ENCODE results near the gene CLNK.
"Not testable (repeated sequence)": the region's sequence is repeated elsewhere in the genome, so short reads cannot be mapped to it uniquely, and the experiment has no call there.

Gene CLNK

DNA sequence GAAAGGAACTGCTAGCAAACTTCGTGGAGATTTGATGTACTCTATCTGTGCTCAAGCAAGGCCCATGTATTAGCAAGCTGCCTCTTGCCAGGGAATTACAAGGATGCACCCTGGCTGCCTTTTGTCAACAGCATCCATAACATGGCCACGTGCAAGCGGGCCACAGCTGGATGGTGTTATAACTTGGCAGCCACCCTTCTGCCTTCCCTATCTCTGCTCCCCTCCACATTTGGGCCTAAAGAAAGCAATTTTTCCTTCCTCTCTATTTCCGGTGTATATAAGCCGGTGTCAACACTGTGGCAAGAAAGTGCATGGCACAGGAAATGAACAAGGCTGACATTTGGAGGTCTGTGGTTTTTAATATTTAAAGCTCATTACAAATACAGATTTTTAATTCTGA, 94.8 kb downstream of the CLNK start:
- DNase-seq (ENCODE audit: low read depth), result no peak
- H3K4me3 ChIP-seq (ENCODE audit: low read depth, low read length), result no peak overlapping the region

DNA sequence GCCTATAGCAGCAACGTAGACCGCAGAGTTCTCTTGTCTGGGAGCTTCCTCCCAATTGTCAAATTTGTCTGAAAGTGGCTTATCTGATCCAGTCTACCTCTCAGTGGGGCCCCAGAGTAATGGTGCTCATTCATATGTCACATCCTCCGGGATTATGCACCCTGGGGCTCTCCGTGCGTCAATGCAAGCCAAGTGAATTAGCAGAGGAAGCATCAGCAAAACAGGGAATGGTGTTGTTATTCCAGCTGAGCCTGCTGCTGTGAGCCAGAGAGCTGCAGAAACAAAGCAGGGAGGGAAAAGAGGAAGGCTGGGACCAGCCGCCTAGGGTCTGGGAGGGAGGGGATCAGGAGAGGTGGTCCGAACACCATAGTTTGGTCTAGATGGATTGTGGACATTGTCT, 95.2 kb downstream of the CLNK start:
- no peak overlapping the region for H3K4me3 ChIP-seq (ENCODE audit: low read depth, low read length)
- no peak for DNase-seq (ENCODE audit: low read depth)

DNA sequence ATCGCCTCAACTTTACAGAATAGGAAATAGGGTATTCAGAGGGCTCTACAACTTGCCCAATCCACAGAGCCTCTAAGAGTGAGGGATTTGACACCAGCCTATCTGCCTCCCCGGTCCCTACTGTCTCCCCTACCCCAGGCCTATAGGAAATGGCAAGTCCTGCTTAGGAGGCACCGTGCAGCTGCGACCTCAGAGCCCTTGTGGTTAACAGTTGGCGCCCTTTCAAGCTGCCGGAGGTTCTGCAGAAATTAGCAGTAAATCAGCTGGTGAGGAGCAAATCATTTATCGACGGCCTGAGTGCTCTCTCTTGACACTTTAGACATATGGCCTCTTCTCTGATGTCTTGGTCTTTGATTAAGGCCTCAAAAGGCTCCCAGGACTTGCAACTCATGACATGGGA, 96.9 kb downstream of the CLNK start:
- DNase-seq (ENCODE audit: low read depth), result no peak

DNA sequence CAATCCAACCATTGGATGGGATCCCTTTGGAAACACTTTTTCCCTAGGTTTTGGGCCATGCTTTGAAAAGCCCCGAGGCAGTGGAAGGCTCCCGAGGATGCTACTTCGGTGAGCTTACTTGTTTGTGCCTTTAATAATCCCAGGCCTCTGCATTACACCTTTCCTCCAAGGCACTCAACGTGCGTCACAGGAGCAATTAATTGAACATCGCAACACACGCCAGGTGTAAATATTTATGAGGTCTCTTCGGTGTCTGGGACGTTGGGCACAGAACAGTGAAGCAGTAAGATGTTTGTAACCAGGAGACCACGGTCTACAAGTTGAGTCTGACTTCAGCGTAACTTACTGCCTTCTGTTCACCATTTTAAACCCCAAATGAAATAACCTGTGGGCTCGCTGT, 97.3 kb downstream of the CLNK start:
- DNase-seq (ENCODE audit: low read depth), result no peak

More for the DNA sequence above, 96.9 kb downstream of the CLNK start:
- no peak overlapping the region for H3K4me3 ChIP-seq (ENCODE audit: low read depth, low read length)

DNA sequence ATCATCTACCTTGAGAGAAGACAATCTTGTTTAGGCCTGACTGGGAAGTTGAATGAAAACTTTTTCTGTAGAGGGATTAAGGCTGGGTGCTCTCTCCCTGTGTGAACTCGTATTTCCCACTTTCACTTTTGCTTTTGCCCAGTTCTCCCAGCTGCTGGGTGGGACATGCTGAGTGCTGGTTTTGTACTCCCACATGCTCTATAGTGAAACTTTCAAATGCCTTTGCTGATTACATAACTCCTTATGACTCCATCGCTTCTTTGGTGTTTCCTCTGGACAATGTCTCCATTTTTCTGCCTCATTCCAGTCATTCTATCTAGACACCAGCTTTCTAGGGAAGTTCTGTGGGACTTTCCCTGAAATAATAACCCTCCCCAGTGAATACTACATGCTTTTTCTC, 100.5 kb downstream of the CLNK start:
- peak; percentile 64 for DNase-seq (ENCODE audit: low read depth)
- no peak overlapping the region for H3K4me3 ChIP-seq (ENCODE audit: low read depth, low read length)

More for the DNA sequence above, 97.3 kb downstream of the CLNK start:
- H3K4me3 ChIP-seq (ENCODE audit: low read depth, low read length), result no peak overlapping the region

DNA sequence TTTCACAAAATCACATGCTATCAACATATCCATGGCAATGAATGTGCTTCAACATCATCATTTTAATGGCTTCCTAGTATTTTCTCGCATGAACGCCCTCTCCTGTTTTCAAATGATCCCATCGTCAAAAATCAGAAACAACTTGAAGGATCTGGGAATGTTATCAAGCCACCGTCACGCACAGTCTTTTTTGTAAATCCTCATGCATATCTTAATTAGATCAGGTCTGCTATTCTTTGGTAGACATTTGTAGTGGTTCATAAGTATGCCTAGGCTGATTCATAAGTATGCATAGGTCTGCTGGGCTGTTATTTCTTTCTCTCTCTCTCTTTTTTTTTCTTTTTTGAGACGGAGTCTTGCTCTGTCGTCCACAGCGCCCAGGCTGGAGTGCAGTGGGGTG, 101.6 kb downstream of the CLNK start:
- DNase-seq (ENCODE audit: low read depth), result no peak
- no peak overlapping the region for H3K4me3 ChIP-seq (ENCODE audit: low read depth, low read length)

DNA sequence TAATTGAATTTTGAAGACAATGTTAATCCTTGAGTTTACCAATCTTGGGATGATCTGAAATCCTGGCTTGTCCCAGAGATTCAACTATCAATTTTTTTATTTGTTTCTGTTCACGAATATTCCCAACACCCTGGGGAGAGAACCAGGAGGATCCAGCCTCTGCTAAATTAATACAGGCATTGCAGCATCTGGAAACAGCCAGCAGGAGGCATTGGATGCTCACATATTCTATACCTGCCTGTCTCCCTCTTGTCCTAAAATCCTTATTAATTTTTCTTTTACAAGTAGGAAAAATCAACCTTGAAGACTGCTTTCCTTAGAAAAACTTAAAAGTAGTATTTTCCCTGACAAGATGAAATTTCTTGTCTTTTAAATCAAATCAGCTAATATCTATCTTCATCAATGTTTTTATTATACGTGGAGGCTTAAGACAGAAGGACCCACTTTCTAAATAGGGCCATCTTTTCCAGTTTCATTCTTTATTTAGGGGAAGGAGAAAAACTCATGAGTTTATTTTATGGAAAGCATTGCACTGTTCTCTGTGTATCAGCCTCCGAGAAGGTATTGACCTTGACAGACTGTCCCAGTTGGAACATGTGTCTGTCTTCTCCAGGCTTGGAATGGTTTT, 102.4 kb downstream of the CLNK start:
- H3K4me3 ChIP-seq (ENCODE audit: low read depth, low read length), result no peak overlapping the region
- no peak for DNase-seq (ENCODE audit: low read depth)

DNA sequence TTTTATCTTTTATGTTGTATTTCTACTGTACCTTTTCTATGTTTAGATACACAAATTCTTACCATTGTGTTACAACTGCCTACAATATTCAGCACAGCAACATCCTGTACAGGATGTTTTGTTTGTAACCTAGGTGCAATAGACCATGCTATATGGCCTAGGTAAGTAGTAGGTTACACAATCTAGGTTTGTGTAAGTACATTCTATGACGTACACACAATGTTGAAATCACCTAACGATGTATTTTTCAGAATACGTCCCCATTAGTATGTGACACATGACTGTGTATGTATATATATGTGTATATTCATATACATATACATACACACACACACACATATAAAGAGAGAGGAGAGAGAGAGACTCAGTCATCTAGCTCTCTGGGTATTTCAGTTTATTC, 103.5 kb downstream of the CLNK start:
- no peak for DNase-seq (ENCODE audit: low read depth)

DNA sequence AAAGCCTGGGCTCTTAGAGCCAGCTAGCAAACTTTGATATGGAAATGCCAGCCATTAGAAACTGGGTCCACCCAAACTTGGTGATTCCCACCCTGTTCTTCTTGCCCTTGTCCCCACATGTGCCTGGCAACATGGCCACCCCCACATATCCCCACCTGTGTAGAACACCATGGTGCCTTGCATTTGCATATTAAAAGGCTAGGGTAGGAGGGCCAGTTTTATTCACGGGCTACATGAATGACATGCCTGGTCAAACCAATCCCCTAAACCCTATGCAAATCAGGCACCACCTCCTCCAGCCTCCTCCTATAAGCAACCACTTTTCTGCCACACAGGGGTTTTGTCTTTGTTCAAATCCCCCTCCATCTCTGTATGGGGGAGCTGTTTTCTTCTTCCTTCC, 104.9 kb downstream of the CLNK start:
- no peak for DNase-seq (ENCODE audit: low read depth)
- no peak overlapping the region for H3K4me3 ChIP-seq (ENCODE audit: low read depth, low read length)

More for the DNA sequence above, 103.5 kb downstream of the CLNK start:
- no peak overlapping the region for H3K4me3 ChIP-seq (ENCODE audit: low read depth, low read length)

DNA sequence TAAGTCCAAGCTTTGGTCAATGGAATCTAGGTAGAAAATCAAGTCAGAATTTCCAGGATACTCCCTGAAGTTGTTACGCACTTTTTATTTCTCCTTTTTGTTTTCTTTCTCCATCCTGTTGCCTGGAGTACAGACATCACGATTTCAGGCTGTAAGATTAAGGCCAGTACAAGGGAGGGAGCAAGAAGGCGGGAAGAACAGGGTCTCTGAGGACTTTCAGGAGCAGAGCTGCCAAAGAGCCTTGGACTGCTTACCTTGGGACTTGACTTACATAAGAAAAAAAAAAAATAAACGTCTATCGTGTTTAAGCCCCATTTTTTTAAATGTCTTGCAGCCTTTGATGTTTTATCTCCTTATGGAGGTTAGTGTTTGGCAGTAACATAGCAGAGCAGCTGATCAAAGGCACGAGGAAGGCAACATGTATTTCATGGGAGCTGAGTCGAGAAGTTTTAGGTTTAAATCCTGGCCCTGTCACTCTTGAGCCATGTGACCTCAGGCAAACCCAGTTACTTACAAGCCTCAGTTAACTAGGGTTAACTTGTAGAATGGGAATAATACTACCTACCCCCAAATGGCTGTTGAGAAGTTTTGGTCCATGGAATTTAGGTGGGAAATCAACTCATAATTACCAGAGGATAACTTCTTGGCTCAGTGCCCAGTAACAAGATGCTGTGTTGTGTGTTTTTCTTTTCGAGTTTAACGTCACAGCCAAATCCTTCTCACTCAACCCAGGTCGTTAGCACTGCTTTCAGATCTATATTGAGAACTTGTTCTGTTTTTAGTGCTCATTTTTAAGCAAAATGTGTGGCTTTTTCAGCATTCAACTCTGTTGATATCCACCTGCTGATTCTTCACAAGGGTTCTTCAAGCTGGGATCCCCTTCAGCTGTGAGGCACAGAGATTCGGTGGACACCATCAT, 106.8 kb downstream of the CLNK start:
- H3K4me3 ChIP-seq (ENCODE audit: low read depth, low read length), result no peak overlapping the region
- DNase-seq (ENCODE audit: low read depth), result no peak

DNA sequence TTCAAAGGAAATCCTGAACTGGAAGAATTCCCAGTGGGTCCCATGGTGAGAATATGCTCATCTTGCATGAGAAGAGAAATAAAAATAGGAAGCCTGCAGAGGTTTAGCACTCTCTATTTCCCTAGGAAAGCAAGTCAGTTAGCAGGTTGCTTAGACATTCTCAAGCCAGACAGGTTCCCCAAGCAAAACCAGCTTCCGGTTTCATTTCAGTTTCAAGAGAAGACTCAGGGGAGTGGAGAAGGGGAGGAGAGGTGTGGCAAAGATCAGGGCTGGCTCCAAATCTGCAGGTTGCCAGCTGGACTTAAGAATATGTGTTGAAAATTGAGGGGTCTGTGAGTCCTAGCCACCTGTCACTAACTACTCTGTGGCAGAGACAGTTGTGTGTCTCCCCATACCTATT, 107.5 kb downstream of the CLNK start:
- no peak overlapping the region for H3K4me3 ChIP-seq (ENCODE audit: low read depth, low read length)
- DNase-seq (ENCODE audit: low read depth), result no peak

DNA sequence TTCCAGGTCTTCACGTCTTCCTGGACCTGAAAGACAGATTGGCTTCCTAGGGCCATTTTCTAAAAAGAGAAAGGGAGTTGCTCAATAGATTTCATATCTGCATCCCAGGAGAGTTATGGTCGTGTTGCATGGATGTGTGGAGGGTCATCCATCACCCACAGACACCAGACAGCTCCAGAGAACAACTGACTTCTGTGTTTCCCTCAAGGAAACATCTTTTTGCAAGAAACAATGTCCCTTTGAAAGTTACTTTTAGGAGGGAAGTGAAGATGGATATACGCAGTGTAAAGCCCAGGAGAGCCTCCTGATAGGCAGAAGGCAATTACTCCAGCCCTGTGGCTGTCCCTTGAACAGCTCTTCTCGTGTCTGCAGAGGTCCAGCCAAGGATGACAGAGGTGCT, 108.3 kb downstream of the CLNK start:
- no peak for DNase-seq (ENCODE audit: low read depth)
- no peak overlapping the region for H3K4me3 ChIP-seq (ENCODE audit: low read depth, low read length)

DNA sequence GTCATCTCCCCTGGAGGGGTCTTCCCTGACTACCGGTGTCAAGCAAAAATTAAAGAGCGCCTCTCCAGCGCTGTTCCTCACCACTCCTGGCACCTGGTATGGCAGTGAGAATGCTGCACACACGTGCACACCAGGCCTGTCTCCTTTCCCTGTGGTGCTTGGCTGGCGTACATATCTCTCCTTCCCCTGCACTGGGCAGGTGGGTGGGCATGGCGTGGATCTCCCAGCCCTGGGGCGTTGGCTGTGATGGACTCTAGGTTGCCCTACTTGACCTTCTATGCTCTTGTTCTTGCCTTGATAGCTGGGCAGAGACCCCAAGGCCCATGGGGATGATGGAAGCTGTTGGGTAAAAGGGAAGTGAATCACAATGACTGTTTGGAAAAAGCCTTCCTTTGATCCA, 109.2 kb downstream of the CLNK start:
- DNase-seq (ENCODE audit: low read depth), result no peak
- H3K4me3 ChIP-seq (ENCODE audit: low read depth, low read length), result no peak overlapping the region

DNA sequence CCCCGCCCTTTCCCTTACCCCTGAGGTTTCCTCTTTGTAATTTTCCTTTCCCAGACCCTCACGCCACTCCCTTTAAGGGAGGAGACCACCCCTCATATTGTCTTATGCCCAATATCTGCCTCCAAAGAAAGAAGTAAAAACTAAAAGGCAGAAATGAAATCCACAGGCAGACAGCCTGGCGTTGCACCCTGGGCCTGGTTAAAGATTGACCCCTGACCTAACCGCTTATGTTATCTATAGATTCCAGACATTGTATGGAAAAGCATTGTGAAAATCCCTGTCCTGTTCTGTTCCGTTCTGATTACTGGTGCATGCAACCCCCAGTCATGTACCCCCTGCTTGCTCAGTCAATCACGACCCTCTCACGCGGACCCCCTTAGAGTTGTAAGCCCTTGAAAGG, 110.0 kb downstream of the CLNK start:
- not testable (repeated sequence) for H3K4me3 ChIP-seq (ENCODE audit: low read depth, low read length); DNase-seq (ENCODE audit: low read depth)

DNA sequence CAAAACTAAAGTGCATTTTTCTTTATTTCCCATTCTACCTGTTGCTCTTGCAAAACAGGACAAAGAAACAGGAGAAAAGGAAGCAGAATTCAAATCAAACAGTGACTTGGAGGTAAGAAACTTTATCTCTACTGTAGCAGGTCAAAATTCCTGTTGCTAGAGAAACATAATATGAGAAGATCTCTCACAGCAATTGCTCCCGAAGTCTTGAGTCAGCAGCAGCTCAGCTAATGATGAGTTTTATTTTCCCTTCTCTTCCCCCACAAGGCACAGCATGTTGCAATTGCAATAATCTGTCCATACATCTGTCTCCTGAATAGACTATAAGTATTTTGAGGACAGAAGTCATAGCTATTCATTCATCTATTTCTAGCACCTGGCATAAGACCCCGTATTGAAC, 112.7 kb downstream of the CLNK start:
- H3K4me3 ChIP-seq (ENCODE audit: low read depth, low read length), result no peak overlapping the region
- no peak for DNase-seq (ENCODE audit: low read depth)

DNA sequence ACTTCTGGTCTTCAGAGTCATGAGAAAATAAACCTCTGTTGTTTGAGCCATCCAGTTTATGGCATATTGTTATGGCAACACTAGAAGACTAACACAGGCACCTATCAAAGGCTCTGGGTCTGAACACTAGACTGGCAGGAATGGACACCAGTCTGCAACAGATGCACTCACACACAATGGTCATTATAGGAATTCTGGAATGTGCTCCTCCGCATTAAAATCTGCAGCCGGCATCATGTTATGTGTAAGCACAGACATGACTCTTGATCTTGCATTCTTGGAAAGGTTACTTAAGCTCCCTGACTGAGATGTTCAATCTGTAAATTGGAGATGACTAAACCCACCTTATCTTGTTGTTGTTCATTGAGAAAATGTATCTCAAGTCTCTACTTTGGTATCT, 115.1 kb downstream of the CLNK start:
- no peak for DNase-seq (ENCODE audit: low read depth)
- no peak overlapping the region for H3K4me3 ChIP-seq (ENCODE audit: low read depth, low read length)

DNA sequence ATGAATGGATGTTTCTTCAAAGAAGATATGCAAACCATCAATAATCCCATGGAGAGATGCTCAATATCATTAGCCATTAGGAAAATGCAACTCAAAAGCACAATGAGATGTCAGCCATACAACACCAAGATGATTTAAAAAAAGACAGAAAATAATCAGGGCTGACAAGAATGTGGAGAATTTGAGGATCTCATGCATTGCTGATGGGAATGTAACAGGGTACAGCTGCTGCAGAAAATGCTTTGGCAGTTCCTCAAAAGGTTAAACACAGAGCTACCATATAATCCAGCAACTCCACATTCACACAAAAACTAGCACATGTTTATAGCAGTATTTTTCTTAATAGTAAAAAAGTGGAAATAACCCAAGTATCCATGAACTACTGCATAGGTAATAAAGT, 116.8 kb downstream of the CLNK start:
- no peak for DNase-seq (ENCODE audit: low read depth)
- no peak overlapping the region for H3K4me3 ChIP-seq (ENCODE audit: low read depth, low read length)

DNA sequence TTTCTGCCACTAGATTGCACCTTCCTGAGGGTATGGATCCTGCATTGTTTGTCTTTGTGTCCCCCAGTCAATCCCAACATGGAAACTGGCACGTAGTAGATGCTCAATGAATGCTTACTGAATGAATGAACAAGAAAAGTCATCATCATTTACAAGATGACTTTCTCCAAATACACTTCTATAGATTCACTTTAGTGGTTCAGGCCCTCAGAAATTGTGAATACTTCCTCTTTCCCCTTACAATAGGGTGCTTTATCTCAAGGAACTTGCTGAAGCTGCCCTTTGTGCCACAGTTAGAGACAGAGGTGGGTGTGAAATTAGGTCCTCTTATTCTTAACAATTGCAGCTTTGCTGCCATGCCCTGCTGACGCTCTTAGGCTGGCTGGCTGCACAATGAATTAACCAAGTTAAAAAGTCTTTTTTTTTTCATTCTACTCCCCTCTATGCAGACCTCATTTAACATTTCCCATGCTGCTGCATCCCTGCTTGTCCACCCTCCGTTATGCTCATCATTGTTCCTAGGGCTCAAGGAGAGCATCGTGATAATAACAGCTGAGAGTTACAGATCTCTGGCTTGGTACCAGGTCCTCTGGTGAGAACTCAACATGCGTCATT, 119.3 kb downstream of the CLNK start:
- DNase-seq (ENCODE audit: low read depth), result no peak
- H3K4me3 ChIP-seq (ENCODE audit: low read depth, low read length), result no peak overlapping the region

DNA sequence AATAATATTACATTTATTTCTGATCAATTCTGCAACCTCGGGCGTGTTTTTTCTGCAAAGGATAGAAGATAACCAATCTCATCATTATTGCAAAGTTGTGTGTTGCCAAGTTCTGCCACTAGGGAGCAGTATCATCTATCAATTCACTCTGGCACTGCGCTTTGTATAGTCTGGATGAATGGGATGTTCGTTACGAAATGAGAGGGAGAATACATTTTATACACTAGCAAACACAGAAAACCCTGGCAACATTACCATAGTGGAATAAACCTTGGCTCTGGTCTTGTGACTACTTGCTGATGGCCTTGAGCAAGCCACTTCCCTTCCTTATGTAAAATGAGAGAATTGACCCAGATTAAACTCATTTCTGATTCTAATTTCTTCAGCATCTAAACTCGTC, 129.9 kb downstream of the CLNK start:
- DNase-seq (ENCODE audit: low read depth), result peak; percentile 9
- no peak overlapping the region for H3K4me3 ChIP-seq (ENCODE audit: low read depth, low read length)

DNA sequence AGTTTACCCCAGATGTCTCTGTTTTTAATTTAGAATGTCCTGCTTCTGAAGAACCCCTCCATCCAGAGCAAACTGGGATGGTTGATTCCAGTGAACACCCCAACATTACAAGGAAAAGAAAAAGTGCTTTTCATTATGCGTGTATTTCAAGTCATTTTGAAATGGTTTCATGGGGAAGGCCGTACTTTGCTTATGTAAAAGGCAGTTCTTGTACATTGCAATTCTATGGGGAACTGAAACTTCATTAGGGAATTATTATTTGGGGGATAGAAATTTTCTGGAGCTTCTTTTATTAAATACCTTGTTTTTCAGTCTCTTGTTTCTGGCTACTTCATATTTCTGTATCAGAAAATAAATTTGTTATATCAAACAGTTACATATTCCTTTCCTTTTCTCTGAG, 130.4 kb downstream of the CLNK start:
- H3K4me3 ChIP-seq (ENCODE audit: low read depth, low read length), result no peak overlapping the region
- no peak for DNase-seq (ENCODE audit: low read depth)

Data from skeletal muscle cell (primary cell).